GM21529 (cell line): Measurements from ENCODE around the gene PTK6.
A peak's percentile ranks its signal among the peaks of the same experiment; 100 is the strongest.

ENCODE experiments used
- ATAC-seq: cut with Tn5 transposase; IDR thresholded peaks from one replicate; pipeline ENCODE4 v1.9.1; 2021; ENCODE audit not compliant: unreplicated experiment

PTK6 gene

GRCh38 chr20:63545814-63546213, 8.6 kb upstream of the PTK6 start:
- ATAC-seq: no peak

- ATAC-seq: no peak
Observed at GRCh38 chr20:63544958-63545516, 7.9 kb upstream of the PTK6 start.

GRCh38 chr20:63544241-63544957, 7.2 kb upstream of the PTK6 start:
- ATAC-seq: no peak

GRCh38 chr20:63543733-63544132, 6.6 kb upstream of the PTK6 start:
- no peak for ATAC-seq

- no peak for ATAC-seq
Observed at GRCh38 chr20:63543131-63543530, 6.0 kb upstream of the PTK6 start.

- ATAC-seq: no peak
Observed at GRCh38 chr20:63542696-63543095, 5.5 kb upstream of the PTK6 start.

GRCh38 chr20:63542031-63542559, 4.9 kb upstream of the PTK6 start:
- no peak for ATAC-seq

- ATAC-seq: no peak
Observed at GRCh38 chr20:63541371-63541770, 4.2 kb upstream of the PTK6 start.

GRCh38 chr20:63540417-63541186, 3.4 kb upstream of the PTK6 start:
- ATAC-seq: no peak

- ATAC-seq: no peak
Observed at GRCh38 chr20:63539441-63540370, 2.5 kb upstream of the PTK6 start.

GRCh38 chr20:63539092-63539430, 1.9 kb upstream of the PTK6 start:
- no peak for ATAC-seq

GRCh38 chr20:63538204-63539091, 1.3 kb upstream of the PTK6 start:
- no peak for ATAC-seq

- peak; percentile 81 for ATAC-seq
Observed at GRCh38 chr20:63537525-63538203, 488 bp upstream of the PTK6 start.

GRCh38 chr20:63536241-63536977, 767 bp downstream of the PTK6 start:
- no peak for ATAC-seq

GRCh38 chr20:63534831-63535651, 2.1 kb downstream of the PTK6 start:
- no peak for ATAC-seq

GRCh38 chr20:63534427-63534830, 2.7 kb downstream of the PTK6 start:
- no peak for ATAC-seq

- no peak for ATAC-seq
Observed at GRCh38 chr20:63533871-63534393, 3.2 kb downstream of the PTK6 start.

- ATAC-seq: no peak
Observed at GRCh38 chr20:63533388-63533787, 3.8 kb downstream of the PTK6 start.
